ENCODE data around the gene GXYLT2. TPM values are rescaled to one million over a fixed set of nuclear protein-coding genes. Genes with fewer than 3 reads are reported as not detected.

GXYLT2 gene
- polyA plus RNA-seq, 3 donors, result 0.04 TPM; not detected in 2

DNA sequence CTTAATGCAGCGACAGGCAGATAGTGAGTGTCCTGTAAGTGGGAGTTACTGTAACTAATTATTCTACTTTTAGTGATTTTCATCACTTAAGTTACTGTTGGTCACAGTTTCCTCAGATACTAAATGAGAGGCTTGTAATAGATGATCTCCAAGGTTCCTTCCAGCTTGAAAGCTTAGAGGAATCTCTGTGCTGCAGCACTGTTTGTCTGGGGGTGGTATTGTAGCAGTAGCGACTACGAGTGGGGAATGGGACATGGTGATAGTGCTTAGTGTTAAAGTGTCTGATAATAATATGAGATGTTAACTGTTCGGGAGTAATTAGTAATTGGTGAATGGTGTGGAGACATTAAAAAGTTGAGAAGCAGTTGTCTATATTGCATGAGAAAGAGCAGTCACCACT, 121.2 kb downstream of the GXYLT2 start:
- H3K4me1 ChIP-seq (ENCODE audit: control insufficient read depth in 1 of 2, insufficient read depth in 2 of 2, low read length in 2 of 2), result no peaks in the 10 kb centered on the region
- peaks cover 59 to 85% of the 10 kb centered on the region in 2 donors for H3K36me3 Mint-ChIP-seq
- peaks cover 100% of the 10 kb centered on the region for H3K79me2 ChIP-seq (ENCODE audit: insufficient read depth, low read length)
- H2AFZ ChIP-seq (ENCODE audit: insufficient read depth, low read depth, low read length, poor library complexity, severe bottlenecking), result no peak overlapping the region
- H3K27ac ChIP-seq (ENCODE audit: low read depth in 1 of 2, low read length in 2 of 2), result no peak overlapping the region
- H3K27ac Mint-ChIP-seq, result peak overlapping the region in 2 of 7 donors; percentile 17 to 43
- H3K27me3 ChIP-seq (ENCODE audit: control insufficient read depth in 2 of 2, insufficient read depth in 2 of 2, low read length in 2 of 2), result no peaks in the 10 kb centered on the region
- peaks cover 38 to 87% of the 10 kb centered on the region in 2 donors for H3K36me3 ChIP-seq (replicated peaks in 1 of 2; ENCODE audit: control insufficient read depth in 1 of 2, insufficient read depth in 2 of 2, low read length in 2 of 2)
- no peak overlapping the region for H3K4me2 ChIP-seq (replicated peaks; ENCODE audit: extremely low read depth, low read length, poor library complexity, severe bottlenecking)
- H3K9me3 ChIP-seq (replicated peaks in 1 of 2; ENCODE audit: control insufficient read depth in 1 of 2, insufficient read depth in 1 of 2, low read length in 2 of 2), result no peaks in the 10 kb centered on the region
- TF ChIP-seq, protein P1, sequence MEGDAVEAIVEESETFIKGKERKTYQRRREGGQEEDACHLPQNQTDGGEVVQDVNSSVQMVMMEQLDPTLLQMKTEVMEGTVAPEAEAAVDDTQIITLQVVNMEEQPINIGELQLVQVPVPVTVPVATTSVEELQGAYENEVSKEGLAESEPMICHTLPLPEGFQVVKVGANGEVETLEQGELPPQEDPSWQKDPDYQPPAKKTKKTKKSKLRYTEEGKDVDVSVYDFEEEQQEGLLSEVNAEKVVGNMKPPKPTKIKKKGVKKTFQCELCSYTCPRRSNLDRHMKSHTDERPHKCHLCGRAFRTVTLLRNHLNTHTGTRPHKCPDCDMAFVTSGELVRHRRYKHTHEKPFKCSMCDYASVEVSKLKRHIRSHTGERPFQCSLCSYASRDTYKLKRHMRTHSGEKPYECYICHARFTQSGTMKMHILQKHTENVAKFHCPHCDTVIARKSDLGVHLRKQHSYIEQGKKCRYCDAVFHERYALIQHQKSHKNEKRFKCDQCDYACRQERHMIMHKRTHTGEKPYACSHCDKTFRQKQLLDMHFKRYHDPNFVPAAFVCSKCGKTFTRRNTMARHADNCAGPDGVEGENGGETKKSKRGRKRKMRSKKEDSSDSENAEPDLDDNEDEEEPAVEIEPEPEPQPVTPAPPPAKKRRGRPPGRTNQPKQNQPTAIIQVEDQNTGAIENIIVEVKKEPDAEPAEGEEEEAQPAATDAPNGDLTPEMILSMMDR (IDR thresholded peaks at IDR 0.05), result no peak
- intact Hi-C loops (cut with micrococcal nuclease), result no loop called here
- no peak overlapping the region for H3K4me3 ChIP-seq (replicated peaks in 1 of 3; ENCODE audit: low read depth in 2 of 3, low read length in 3 of 3)
- whole genome bisulfite sequencing (ENCODE audit: insufficient coverage), result 100% methylated on average over 2 of the region's 4 CpGs
- peaks cover 15% of the 10 kb centered on the region for H3K4me1 Mint-ChIP-seq
- H3K4me3 Mint-ChIP-seq, result no peak overlapping the region
- DNase-seq, result no peak
- H3K27me3 Mint-ChIP-seq (ENCODE audit: low read depth in 3 of 3), result no peaks in the 10 kb centered on the region
- peaks cover 100% of the 10 kb centered on the region for H4K20me1 ChIP-seq (ENCODE audit: insufficient read depth, low read length)
- H3K9me3 Mint-ChIP-seq, result peaks cover 0 to 3% (median 0%) of the 10 kb centered on the region in 7 donors
- no peak overlapping the region for H3K9ac ChIP-seq (ENCODE audit: insufficient read depth, low read length, poor library complexity, severe bottlenecking)

DNA sequence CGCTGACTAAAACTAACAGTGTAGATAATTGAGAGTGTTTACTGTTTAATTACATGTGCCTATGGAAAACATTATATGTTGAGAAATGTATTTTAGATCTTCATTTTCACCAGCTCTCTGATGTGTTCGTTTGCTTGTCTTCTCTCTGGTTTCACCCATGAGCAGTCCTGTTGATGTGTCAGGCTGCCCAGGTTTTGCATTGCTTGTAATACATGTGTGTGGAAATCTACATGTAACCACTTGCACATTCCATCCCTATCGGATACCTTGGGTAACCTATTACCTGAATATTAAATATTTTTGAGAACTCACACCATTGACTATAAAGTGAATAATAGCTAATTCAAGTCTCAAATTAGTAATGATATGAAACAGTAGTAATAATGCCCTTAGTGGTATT, 121.9 kb downstream of the GXYLT2 start:
- no peak for DNase-seq
- no peaks in the 10 kb centered on the region for H3K4me1 ChIP-seq (ENCODE audit: control insufficient read depth in 1 of 2, insufficient read depth in 2 of 2, low read length in 2 of 2)
- peak overlapping the region in 1 of 2 donors; percentile 2 for H3K27ac ChIP-seq (ENCODE audit: low read depth in 1 of 2, low read length in 2 of 2)
- H3K4me3 ChIP-seq (replicated peaks in 1 of 3; ENCODE audit: low read depth in 2 of 3, low read length in 3 of 3), result no peak overlapping the region
- no peak overlapping the region for H3K9ac ChIP-seq (ENCODE audit: insufficient read depth, low read length, poor library complexity, severe bottlenecking)
- intact Hi-C loops (cut with micrococcal nuclease), result no loop called here
- no peak overlapping the region for H2AFZ ChIP-seq (ENCODE audit: insufficient read depth, low read depth, low read length, poor library complexity, severe bottlenecking)
- H3K9me3 ChIP-seq (replicated peaks in 1 of 2; ENCODE audit: control insufficient read depth in 1 of 2, insufficient read depth in 1 of 2, low read length in 2 of 2), result no peaks in the 10 kb centered on the region
- H3K4me3 Mint-ChIP-seq, result no peak overlapping the region
- TF ChIP-seq, protein P1 (IDR thresholded peaks at IDR 0.05), result no peak
- peaks cover 100% of the 10 kb centered on the region for H4K20me1 ChIP-seq (ENCODE audit: insufficient read depth, low read length)
- H3K4me1 Mint-ChIP-seq, result peaks cover 15% of the 10 kb centered on the region
- H3K36me3 Mint-ChIP-seq, result peaks cover 55 to 81% of the 10 kb centered on the region in 2 donors
- H3K27me3 Mint-ChIP-seq (ENCODE audit: low read depth in 3 of 3), result no peaks in the 10 kb centered on the region
- no CpG with 5 or more reads among the region's 3 CpGs for WGBS (ENCODE audit: insufficient coverage)
- peaks cover 100% of the 10 kb centered on the region for H3K79me2 ChIP-seq (ENCODE audit: insufficient read depth, low read length)
- peaks cover 0 to 3% (median 0%) of the 10 kb centered on the region in 7 donors for H3K9me3 Mint-ChIP-seq
- no peak overlapping the region for H3K4me2 ChIP-seq (replicated peaks; ENCODE audit: extremely low read depth, low read length, poor library complexity, severe bottlenecking)
- H3K36me3 ChIP-seq (replicated peaks in 1 of 2; ENCODE audit: control insufficient read depth in 1 of 2, insufficient read depth in 2 of 2, low read length in 2 of 2), result peaks cover 35 to 85% of the 10 kb centered on the region in 2 donors
- H3K27me3 ChIP-seq (ENCODE audit: control insufficient read depth in 2 of 2, insufficient read depth in 2 of 2, low read length in 2 of 2), result no peaks in the 10 kb centered on the region
- no peak overlapping the region for H3K27ac Mint-ChIP-seq

Data from CD14-positive monocyte (primary cell).